GM21786 (cell line): Measurements from ENCODE around the gene PLAAT4.

Experiments
- ATAC-seq: cut with Tn5 transposase; IDR thresholded peaks from one replicate; pipeline ENCODE4 v1.9.1; 2021; ENCODE audit not compliant: unreplicated experiment

PLAAT4 gene

GRCh38 chr11:63536669-63537292 is at the start of gene PLAAT4:
Gene PLAAT4 (plus strand): TSS chr11:63536808. CDS start chr11:63536869, 61 bp downstream.
- ATAC-seq: no peak

DNA sequence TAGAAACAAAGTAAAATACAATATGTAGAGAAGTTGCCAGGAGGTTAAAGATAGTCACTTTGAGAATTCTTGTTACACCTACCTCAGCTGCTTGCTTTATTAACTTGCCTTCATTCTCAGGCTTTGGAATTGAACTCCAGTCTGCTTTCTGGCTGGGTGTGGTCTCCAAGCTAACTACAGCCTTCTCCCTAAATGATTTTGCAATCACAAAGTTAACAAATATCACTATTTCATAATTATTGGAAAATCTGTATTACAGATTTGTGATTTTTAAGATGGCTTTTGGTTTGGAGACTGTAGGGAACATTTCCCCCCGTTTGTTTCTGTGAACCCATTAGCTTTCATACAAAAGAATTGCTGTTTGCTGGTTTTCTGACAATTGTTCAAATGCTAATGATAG is 47.8 kb upstream of the PLAAT4 start:
- no peak for ATAC-seq

DNA sequence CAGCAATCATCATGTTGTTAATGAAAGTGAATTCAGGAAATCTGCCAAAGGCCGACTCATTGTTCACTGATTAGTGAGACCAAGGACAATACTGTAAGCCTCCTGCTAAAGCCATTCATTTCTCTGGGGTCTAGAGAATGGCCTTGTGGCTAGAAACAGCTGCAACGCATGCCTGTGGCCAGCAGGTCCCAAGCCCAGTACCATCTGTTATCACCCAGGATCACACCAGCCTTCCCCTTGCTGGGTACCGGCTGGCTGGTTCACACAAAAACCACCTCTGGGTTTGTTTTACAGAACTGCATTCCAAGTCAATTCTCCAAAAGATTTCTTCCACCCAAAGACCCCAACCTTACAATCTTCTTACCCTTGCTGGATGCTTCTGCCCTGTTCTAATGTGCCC is 46.7 kb upstream of the PLAAT4 start:
- no peak for ATAC-seq

GRCh38 chr11:63490551-63491239 is 45.9 kb upstream of the PLAAT4 start, which contains the start of gene PLAAT5:
Gene PLAAT5 (minus strand): TSS chr11:63491167. CDS start chr11:63491034, 133 bp downstream.
- ATAC-seq: no peak

- ATAC-seq: no peak
These were observed 45.4 kb upstream of the PLAAT4 start for GRCh38 chr11:63491240-63491587.

DNA sequence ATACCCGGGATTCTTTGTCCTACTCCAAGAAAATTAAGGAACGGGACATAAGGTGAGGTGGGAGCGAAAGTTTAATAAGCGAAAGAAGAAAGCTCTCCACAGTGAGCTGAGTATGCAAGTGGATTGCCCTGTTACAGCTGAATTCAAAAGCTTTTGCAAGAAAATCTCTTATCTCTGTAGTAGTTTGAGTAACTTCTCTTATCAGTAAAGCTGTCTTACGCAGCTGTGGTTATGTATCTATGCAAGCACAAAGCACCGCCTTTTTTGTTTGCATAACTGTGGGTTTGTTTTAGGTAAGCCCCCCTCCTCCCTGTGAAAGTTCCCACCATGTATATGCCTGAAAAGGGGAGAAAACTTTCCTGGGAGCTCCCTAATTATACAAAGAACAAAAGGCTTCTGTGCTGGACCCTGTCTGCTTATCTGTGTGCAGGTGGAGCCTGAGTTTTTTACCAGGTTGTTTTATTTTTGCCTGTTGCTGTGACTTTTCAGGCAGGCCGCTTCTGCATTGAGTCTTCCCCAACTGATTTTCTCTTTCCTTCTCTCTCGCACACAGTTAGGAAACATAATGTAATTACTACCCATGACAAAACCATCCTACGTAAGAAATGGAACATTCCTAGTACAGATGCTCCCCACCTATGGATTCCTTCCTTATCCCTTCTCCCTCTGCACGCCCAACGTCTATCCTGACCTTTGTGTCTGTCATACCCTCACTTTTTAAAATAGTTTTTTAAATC is 44.8 kb upstream of the PLAAT4 start:
- no peak for ATAC-seq

DNA sequence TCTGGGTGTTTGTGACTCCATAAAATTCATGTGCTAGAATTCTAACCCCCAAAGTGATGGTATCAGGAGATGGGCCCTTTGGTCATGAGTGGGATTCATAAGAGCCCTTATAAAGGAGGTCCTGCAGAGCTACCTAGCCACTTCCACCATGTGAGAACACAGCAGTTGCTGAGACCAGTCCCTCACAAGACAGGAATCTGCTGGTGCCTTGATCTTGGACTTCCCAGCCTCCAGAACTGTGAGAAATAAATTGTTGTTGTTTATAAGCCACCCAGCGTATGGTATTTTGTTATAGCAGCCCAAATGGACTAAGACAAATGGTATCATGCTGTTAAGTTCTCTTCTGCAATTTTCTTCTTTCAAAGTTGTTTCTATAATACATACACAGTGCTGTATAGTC is 44.2 kb upstream of the PLAAT4 start:
- no peak for ATAC-seq

DNA sequence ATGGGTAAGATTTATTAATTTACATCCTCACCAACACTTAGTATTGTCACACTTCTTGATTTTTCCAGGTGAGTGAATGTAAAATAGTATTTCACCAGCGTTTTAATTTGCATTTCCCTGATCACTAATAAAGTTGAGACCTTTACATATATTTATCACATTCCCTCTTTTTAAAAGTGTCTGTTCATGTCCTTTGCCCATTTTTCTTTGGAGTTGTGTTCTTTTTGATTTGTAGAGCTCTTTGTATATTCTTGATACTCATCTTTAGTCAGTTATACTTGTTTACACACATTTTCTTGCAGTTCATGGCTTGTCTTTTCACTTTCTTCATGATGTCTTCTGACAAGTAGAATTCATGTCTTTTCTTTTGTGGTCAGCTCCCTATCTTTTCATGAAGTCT is 43.5 kb upstream of the PLAAT4 start:
- no peak for ATAC-seq

DNA sequence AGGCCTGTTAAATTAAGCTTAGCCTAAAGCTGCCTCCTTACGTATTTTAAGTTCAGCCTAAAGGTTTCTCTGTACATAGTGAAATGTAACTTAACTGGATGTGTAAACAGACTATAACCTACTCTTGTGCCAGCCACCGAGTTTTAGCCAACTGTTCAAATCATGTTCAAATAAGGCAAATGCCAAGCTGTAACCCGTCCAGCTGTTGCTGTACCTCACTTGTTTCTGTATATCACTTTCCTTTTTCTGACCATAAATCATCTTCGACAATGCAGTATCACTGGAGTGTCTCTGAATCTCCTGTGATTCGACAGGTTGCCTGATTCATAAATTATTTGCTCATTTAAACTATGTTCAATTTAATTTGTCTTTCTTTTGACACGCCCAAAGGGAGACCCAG is 41.6 kb upstream of the PLAAT4 start:
- ATAC-seq: no peak

GRCh38 chr11:63499874-63500273 is 36.7 kb upstream of the PLAAT4 start:
- ATAC-seq: no peak

- no peak for ATAC-seq
These were observed 35.4 kb upstream of the PLAAT4 start for GRCh38 chr11:63501236-63501635.

- no peak for ATAC-seq
These were observed 34.3 kb upstream of the PLAAT4 start for GRCh38 chr11:63502252-63502820.

DNA sequence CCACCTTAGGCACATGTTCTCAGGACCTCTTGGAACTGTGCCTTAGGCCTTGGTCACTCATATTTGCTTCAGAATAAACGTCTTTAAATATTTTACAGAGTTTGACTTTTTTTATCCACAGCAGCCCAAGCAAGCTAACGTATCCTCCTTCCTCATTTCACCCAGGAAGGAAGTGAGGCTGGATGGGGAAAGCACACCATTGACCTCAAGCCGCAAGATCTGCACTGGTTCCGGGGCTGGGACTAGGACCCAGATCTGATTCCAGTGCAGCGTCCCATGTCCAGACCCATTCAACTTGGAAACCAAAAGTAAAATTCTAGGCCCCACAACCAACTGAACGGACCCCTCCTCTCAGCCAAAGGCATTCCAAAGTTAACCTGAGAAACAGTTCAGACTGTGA is 33.1 kb upstream of the PLAAT4 start:
- no peak for ATAC-seq

DNA sequence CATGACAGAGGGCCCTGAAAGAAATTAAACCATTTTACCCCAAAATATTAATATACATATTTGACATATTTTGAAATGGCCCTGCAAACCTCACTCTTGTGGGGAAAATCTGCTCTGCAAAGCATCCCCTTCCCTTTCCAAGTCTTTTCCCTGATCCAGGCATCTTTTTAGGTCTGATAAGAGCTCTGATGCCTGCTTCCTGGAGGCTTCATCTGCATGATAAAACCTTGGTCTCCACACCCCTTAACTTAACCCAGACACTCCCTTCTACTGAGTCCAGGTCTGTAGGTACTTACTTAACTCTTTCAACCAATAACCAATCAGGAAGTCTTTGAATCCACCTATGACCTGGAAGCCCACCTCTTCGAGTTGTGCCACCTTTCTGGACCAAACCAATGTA is 32.6 kb upstream of the PLAAT4 start:
- no peak for ATAC-seq

DNA sequence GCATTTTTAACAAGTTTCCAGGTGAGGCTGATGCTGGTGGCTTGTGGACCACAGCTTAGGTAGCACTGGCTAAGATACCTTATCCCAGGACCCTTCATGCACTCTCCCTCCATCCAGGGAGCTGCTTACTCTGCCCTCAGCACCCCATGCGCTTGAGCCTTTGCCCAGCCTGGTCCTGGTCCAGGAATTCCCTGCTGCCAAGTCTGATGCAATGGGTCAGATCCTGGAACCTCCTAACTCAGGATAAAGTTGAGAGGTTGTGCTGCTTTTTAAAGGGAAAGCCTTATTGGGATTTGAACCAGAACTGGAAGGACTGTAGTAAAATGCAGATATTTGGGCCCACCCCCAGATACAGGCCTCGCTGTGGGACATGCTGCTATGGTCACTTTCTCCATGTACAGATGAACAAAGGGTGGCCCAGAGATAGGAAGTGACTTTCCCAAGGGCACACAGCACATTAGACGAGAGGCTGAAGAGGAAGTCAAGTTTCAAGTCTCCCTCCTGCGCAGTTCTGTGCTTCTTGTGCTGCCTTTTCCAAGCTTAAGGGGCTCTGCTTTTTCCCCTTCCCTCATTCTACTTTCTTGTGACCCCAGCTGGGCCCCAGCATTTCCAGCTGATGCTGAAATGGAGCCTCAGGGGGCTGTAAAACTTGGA is 31.5 kb upstream of the PLAAT4 start:
- ATAC-seq: no peak

GRCh38 chr11:63505857-63506528 is 30.6 kb upstream of the PLAAT4 start, which contains the start of gene LGALS12:
Gene LGALS12 (plus strand): TSS chr11:63506084. CDS start chr11:63506459, 375 bp downstream.
- ATAC-seq: no peak

- no peak for ATAC-seq
These were observed 29.7 kb upstream of the PLAAT4 start for GRCh38 chr11:63506876-63507275.

GRCh38 chr11:63507511-63507910 is 29.1 kb upstream of the PLAAT4 start:
- no peak for ATAC-seq

- ATAC-seq: no peak
These were observed 28.6 kb upstream of the PLAAT4 start for GRCh38 chr11:63508009-63508408.

GRCh38 chr11:63508745-63509144 is 27.9 kb upstream of the PLAAT4 start:
- ATAC-seq: no peak
